Testis (tissue), 2 donors: ENCODE data around the gene NDUFAF7.

Experiments used
- POLR2A ChIP-seq: fragments of 450-650 bp; IDR thresholded peaks from one replicate; pipeline ENCODE4 v1.6.1; 2017; ENCODE audit warnings: antibody characterized with exemption, mild to moderate bottlenecking, moderate library complexity
- TF ChIP-seq, protein P1 (sequence below), 3 experiments: fragments of 450-650 bp in 2 of 3; fragments of 200-600 bp in 1 of 3; sonication (generic) in 1 of 3; IDR thresholded peaks; one replicate each; pipeline ENCODE4 v1.5.1; 2016 to 2019; ENCODE audit warnings: antibody characterized with exemption in 3 of 3, mild to moderate bottlenecking in 2 of 3, moderate library complexity in 1 of 3

DNA sequence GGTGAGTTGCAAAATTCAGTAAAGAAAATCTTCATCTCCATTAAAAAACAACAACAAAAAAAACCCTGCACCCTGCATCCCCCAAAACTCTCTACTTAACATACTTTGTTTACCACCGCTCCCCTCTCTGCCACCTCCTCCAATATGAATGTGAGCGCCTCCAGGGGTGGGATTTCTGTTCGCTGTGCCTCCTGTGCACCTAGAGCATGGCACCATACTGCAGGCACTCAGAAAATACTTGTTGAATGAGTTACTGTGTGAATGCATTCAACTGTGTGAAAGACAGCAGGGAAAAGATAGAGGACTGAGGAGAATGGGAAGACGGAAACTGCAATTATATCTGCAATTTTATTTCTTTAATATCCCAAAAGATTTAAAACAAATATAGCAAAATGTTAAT lies 4.6 kb upstream of the NDUFAF7 start:
- TF ChIP-seq, protein P1, sequence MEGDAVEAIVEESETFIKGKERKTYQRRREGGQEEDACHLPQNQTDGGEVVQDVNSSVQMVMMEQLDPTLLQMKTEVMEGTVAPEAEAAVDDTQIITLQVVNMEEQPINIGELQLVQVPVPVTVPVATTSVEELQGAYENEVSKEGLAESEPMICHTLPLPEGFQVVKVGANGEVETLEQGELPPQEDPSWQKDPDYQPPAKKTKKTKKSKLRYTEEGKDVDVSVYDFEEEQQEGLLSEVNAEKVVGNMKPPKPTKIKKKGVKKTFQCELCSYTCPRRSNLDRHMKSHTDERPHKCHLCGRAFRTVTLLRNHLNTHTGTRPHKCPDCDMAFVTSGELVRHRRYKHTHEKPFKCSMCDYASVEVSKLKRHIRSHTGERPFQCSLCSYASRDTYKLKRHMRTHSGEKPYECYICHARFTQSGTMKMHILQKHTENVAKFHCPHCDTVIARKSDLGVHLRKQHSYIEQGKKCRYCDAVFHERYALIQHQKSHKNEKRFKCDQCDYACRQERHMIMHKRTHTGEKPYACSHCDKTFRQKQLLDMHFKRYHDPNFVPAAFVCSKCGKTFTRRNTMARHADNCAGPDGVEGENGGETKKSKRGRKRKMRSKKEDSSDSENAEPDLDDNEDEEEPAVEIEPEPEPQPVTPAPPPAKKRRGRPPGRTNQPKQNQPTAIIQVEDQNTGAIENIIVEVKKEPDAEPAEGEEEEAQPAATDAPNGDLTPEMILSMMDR (IDR thresholded peaks at IDR 0.05) = no peak
- no peak for TF ChIP-seq POLR2A
